ENCODE measurements around the gene NOTO. TPM values are rescaled to one million over a fixed set of nuclear protein-coding genes. Genes with fewer than 3 reads are reported as not detected.

Gene NOTO
- polyA plus RNA-seq, 1 donor from 2014 or later, result not detected

GRCh38 chr2:73173781-73174180, 28.6 kb upstream of the NOTO start:
- no peaks in the 10 kb centered on the region for H3F3A ChIP-seq (ENCODE audit: insufficient read depth, low read length, poor library complexity, severe bottlenecking)
- no peaks in the 10 kb centered on the region for H4K20me1 ChIP-seq (ENCODE audit: insufficient read depth)
- no peak overlapping the region for H3K4me3 ChIP-seq (ENCODE audit: low read length)
- H3K36me3 ChIP-seq (ENCODE audit: insufficient read depth, low read length), result no peaks in the 10 kb centered on the region
- H3K9me3 ChIP-seq (ENCODE audit: low read length), result no peaks in the 10 kb centered on the region
- H2AFZ ChIP-seq (ENCODE audit: low read depth, low read length), result no peak overlapping the region
- H3K27ac ChIP-seq (ENCODE audit: low read length), result no peak overlapping the region
- no peaks in the 10 kb centered on the region for H3K9me2 ChIP-seq (ENCODE audit: insufficient read depth, low read length)
- H3K79me2 ChIP-seq (replicated peaks; ENCODE audit: insufficient read depth, low read length), result no peaks in the 10 kb centered on the region
- peaks cover 45% of the 10 kb centered on the region for H3K27me3 ChIP-seq (ENCODE audit: insufficient read depth, low read depth, low read length)
- H3K4me2 ChIP-seq (ENCODE audit: low read length), result no peak overlapping the region
- no peak for TF ChIP-seq CTCF (IDR thresholded peaks at IDR 0.05; ENCODE audit: poor library complexity, severe bottlenecking)
- no peak for TF ChIP-seq EZH2 (IDR thresholded peaks at IDR 0.05; ENCODE audit: borderline replicate concordance, insufficient read depth, low read length, poor library complexity, severe bottlenecking)
- TF ChIP-seq TAF1 (IDR thresholded peaks at IDR 0.05; ENCODE audit: low read depth), result no peak
- no peak for TF ChIP-seq EP300 (conservative IDR thresholded peaks at IDR 0.05; ENCODE audit: poor library complexity, severe bottlenecking)
- TF ChIP-seq MXI1 (conservative IDR thresholded peaks at IDR 0.05; ENCODE audit: poor library complexity, severe bottlenecking), result no peak
- H3K9ac ChIP-seq (ENCODE audit: low read length), result no peak overlapping the region

- Histone ChIP-seq H4K20me1 (ENCODE audit: insufficient read depth) (no peaks in the 10 kb centered on the region), H3K27ac (ENCODE audit: low read length) (no peak overlapping the region), H3K9me2 (ENCODE audit: insufficient read depth, low read length) (no peaks in the 10 kb centered on the region), H3K4me3 (ENCODE audit: low read length) (no peak overlapping the region), H2AFZ (ENCODE audit: low read depth, low read length) (no peak overlapping the region), H3K36me3 (ENCODE audit: insufficient read depth, low read length) (no peaks in the 10 kb centered on the region), H3K4me2 (ENCODE audit: low read length) (no peak overlapping the region), H3K9me3 (ENCODE audit: low read length) (no peaks in the 10 kb centered on the region), H3K9ac (ENCODE audit: low read length) (no peak overlapping the region), H3F3A (ENCODE audit: insufficient read depth, low read length, poor library complexity, severe bottlenecking) (no peaks in the 10 kb centered on the region), H3K79me2 (replicated peaks; ENCODE audit: insufficient read depth, low read length) (no peaks in the 10 kb centered on the region), H3K27me3 (ENCODE audit: insufficient read depth, low read depth, low read length) (peaks cover 48% of the 10 kb centered on the region)
- TF ChIP-seq CTCF (IDR thresholded peaks at IDR 0.05; ENCODE audit: poor library complexity, severe bottlenecking), result no peak
- TF ChIP-seq RAD21 (conservative IDR thresholded peaks at IDR 0.05), result no peak
These were observed 28.1 kb upstream of the NOTO start for GRCh38 chr2:73174244-73174643.

GRCh38 chr2:73174941-73175662, 27.3 kb upstream of the NOTO start:
- no peak for TF ChIP-seq EP300 (conservative IDR thresholded peaks at IDR 0.05; ENCODE audit: poor library complexity, severe bottlenecking)
- no peak for TF ChIP-seq SMC3 (conservative IDR thresholded peaks at IDR 0.05; ENCODE audit: poor library complexity)
- no peak for TF ChIP-seq TAF1 (IDR thresholded peaks at IDR 0.05; ENCODE audit: low read depth)
- no peak for TF ChIP-seq RAD21 (conservative IDR thresholded peaks at IDR 0.05)
- no peak for TF ChIP-seq REST (IDR thresholded peaks at IDR 0.05; ENCODE audit: borderline replicate concordance)
- TF ChIP-seq MXI1 (conservative IDR thresholded peaks at IDR 0.05; ENCODE audit: poor library complexity, severe bottlenecking), result no peak
- TF ChIP-seq EZH2 (IDR thresholded peaks at IDR 0.05; ENCODE audit: borderline replicate concordance, insufficient read depth, low read length, poor library complexity, severe bottlenecking), result no peak
- TF ChIP-seq POLR2AphosphoS5 (IDR thresholded peaks at IDR 0.05), result no peak
- no peak for TF ChIP-seq CTCF (IDR thresholded peaks at IDR 0.05; ENCODE audit: poor library complexity, severe bottlenecking)
- Histone ChIP-seq H3K9me3 (ENCODE audit: low read length) (no peaks in the 10 kb centered on the region), H3K9ac (ENCODE audit: low read length) (no peak overlapping the region), H3K9me2 (ENCODE audit: insufficient read depth, low read length) (no peaks in the 10 kb centered on the region), H3K4me3 (ENCODE audit: low read length) (peak overlapping the region; percentile 60), H3K4me2 (ENCODE audit: low read length) (no peak overlapping the region), H3K27ac (ENCODE audit: low read length) (no peak overlapping the region), H3K27me3 (ENCODE audit: insufficient read depth, low read depth, low read length) (peaks cover 50% of the 10 kb centered on the region), H3K36me3 (ENCODE audit: insufficient read depth, low read length) (no peaks in the 10 kb centered on the region), H3F3A (ENCODE audit: insufficient read depth, low read length, poor library complexity, severe bottlenecking) (no peaks in the 10 kb centered on the region), H3K79me2 (replicated peaks; ENCODE audit: insufficient read depth, low read length) (no peaks in the 10 kb centered on the region), H4K20me1 (ENCODE audit: insufficient read depth) (no peaks in the 10 kb centered on the region), H2AFZ (ENCODE audit: low read depth, low read length) (no peak overlapping the region)
